IPS-18c (cell line): ENCODE results near the gene FOXG1.

Experiments
- H3K4me3 ChIP-seq: 2 replicates; pipeline ENCODE4 v1.7.0; 2013; ENCODE audit warnings: low read depth, mild to moderate bottlenecking, low read length, moderate library complexity; ENCODE audit not compliant: insufficient read depth
- H3K9me3 ChIP-seq: one replicate; pipeline ENCODE4 v1.6.1; 2013; ENCODE audit warnings: mild to moderate bottlenecking, low read length, moderate library complexity; ENCODE audit not compliant: control insufficient read depth, insufficient read depth

The FOXG1 gene

DNA sequence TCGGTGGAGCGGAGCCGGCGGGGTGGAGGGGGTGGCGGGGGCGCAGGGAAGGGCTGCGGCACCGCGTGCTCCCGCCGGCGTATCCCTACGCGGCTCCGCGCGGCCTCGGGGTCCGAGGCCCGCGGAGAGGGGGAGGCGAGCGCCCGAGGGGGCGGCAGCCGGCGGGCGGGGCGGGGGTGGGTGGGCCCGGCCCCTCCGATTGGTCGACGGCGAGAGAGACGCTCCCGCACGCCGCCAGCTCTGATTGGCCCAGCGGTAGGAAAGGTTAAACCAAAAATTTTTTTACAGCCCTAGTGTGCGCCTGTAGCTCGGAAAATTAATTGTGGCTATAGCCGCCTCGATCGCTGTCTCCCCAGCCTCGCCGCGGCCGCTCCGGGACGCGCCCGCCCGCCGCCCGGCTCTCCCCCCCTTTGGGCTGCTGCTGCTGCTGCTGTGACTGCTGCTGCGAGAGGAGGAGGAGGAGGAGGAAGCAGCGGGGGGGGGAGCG, at the start of gene FOXG1:
FOXG1 (plus strand) TSS at position 319 of the 487 bp plus-strand sequence. CDS start 493 bp downstream, outside the sequence.
- H3K9me3 ChIP-seq, result no peaks in the 10 kb centered on the region
- peak within 1 kb of the TSS; percentile 40 for H3K4me3 ChIP-seq

DNA sequence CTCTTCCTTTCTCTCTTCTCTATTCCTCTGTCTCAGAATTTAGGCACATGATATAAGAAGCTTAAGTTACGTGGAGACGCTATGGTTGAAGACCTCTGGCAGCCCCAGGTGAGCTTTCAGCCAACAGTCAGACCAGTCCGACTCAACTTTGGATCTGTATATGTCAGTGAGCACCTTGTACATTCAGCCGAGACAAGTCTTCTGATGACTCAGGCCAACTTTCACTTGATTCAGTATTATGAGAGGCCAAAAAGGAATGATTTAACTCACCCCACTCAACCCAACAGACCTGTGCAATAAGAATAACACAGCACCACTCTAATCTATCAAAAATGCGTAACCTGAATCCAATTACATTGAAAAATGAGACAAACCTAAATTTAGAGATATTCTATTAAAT, 47.5 kb upstream of the FOXG1 start:
- H3K9me3 ChIP-seq, result no peaks in the 10 kb centered on the region
- H3K4me3 ChIP-seq, result no peak overlapping the region

DNA sequence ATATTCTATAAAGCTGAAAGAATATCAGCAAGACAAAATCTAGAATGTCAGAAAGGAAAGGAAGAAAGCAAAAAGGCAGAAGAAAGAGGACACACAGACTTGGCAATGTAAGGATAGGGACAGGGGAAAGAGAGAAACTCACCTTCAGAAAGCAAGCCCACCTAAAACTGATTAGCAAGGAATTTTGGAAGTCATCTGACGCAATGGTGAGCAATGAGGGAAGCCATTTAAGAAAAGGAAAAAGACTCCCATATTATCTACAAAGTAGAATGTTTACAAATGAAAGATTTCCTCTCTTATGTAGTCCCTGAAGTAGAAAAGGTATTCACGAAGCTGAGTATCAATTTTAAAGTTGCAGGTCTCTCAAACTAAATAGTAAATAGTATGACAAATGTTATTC, 35.2 kb upstream of the FOXG1 start:
- no peak overlapping the region for H3K4me3 ChIP-seq
- no peaks in the 10 kb centered on the region for H3K9me3 ChIP-seq

DNA sequence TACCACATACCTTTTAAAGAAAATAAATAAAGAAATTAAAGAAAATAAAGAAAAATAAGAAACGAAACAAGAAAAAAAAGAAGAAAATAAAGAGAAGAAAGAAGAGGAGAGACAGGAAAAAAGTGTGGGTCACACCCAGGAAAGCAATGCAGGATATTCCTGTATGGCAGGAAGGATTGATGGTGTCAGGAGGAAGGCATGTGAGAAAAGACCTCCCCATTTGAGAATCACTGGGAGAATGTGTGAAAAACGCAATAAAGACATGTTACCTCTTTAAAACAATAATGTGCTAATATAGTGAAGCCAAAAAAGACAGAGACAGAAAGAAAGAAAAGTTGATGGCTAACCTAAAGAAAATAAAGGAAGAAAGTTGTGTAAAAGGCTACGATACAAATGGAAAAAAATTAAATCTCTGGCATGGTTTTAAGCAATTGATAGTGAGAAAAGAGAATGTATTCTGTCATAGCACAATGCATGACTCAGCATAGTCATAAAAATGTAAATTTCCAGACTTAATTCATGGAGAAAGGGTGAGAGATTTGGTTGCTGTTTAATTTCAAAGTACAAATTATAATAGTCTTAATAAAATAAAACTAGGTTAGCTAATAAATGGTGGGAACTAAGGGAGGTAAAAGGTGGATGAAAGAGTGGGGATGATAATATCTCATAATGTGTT, 24.3 kb upstream of the FOXG1 start:
- Histone ChIP-seq H3K9me3 (no peaks in the 10 kb centered on the region), H3K4me3 (no peak overlapping the region)

DNA sequence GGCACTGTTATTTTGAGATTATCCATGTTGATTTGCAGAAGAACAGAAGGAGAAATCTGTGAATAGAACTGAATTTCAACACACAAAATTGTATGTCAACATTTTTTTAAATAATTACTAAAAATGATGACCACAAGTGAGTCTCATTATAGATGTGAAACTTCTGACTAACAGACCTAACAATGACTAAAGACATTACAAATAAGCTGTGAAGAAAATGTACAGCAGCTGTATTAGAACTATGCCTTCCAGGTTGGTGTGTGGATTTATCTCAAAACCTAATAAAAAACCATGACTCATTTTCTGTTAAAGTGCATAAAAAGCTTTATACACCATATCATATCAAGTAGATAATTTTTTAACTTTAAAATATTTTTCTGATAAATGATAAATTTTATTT, 22.5 kb upstream of the FOXG1 start:
- no peak overlapping the region for H3K4me3 ChIP-seq
- H3K9me3 ChIP-seq, result no peaks in the 10 kb centered on the region

DNA sequence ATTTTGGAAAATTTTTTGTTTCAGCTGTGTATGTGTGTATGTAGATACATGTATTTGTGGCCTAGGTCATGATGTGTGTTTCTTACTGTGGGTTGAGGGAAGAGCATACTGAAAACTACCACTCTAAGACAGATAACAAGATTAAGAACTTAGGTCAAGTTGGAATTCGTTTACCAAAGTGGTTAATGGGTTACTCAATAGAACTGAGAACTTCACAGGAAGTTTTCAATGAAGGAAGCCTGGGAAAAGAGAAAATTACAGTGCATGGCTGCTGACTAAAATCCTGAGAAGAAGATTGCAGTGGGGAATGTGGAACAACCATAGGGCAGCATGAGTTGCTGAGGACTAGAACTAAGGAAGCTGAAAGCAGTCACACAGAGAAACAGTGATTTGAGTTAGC, 21.4 kb upstream of the FOXG1 start:
- Histone ChIP-seq H3K4me3 (no peak overlapping the region), H3K9me3 (no peaks in the 10 kb centered on the region)

DNA sequence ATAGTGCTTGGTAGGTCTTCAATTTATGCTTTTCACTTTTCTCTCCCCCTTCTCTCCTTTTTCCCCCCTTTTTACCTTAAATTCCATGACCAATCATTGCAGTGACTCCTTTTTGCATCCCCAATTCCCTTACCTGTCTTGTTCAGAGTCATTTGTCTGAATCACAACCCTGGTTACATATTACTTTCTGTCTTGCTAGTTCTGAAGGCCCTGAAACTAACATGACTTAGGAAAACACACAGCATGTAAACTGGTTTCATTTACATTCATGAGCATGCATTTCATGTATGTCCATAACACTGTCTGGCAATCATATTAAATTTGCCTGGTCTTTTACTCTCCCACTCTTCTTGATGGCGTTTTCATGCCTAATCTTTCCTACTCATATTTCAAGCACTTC, 20.3 kb upstream of the FOXG1 start:
- H3K9me3 ChIP-seq, result peaks cover 1% of the 10 kb centered on the region

DNA sequence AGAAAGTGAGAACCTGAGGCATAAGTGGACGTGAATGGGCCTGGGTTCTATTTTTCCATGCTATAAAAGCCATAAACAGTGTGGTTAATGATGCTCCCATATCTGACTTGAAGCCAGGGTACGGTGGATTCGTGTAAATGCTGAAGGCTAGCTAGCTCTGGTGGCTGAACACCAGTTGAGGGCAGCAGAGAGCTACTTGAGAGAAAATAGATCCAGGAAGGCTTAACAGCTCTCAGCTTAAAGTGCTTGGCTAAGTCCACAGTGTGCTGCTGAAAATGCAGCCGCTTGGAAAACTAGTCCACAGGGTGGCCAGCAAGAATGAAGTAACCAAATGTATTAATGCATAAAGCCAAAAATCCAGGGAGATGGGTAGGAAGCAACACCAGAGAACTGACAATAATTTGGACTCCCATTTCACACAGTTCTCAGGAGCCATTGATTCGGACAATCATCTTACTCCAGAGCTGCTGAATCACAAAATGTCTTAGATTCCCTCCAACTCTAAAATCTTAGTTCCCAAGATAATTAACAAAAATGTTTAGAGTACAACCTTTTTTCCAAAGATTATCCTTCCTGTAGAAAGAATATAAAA, 15.0 kb upstream of the FOXG1 start:
- no peak overlapping the region for H3K4me3 ChIP-seq
- H3K9me3 ChIP-seq, result peaks cover 3% of the 10 kb centered on the region

More for the DNA sequence above, 20.3 kb upstream of the FOXG1 start:
- H3K4me3 ChIP-seq, result no peak overlapping the region

DNA sequence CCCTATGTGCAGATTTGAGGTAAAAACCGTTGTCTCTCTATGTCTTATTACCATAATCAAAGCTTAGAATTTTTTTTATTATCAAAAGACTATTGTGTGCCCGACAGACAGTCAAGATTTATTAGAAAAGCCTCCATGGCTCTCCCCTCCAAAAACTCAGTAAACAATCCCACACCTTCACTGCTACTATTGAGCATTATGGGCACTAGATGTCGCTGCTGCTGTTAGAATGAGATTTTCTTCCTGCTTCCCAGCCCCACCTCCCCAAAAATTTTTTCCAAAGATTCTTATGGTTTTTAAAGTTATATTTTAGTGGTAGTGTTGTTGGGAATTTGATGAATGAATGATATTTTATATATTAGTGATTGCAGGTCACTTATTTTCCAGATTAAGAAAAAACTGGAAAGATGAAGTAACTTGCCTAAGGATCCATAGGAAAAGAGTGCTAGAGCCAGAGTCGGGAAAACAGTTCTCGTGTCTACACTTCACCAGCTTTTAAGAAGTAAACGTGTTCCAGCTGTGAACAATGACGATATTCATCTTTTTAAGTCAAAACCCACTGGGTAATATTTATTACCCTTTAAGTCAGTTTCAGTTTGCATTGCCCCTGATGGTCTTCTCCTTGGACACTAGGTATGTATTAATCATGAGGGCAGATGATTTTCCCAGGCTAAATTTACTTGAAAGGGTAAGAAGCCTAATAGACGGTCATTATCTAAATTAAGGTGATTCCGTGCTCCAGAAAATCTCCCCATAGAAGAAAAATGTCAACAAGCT, 12.2 kb upstream of the FOXG1 start:
- peaks cover 3% of the 10 kb centered on the region for H3K9me3 ChIP-seq
- no peak overlapping the region for H3K4me3 ChIP-seq

DNA sequence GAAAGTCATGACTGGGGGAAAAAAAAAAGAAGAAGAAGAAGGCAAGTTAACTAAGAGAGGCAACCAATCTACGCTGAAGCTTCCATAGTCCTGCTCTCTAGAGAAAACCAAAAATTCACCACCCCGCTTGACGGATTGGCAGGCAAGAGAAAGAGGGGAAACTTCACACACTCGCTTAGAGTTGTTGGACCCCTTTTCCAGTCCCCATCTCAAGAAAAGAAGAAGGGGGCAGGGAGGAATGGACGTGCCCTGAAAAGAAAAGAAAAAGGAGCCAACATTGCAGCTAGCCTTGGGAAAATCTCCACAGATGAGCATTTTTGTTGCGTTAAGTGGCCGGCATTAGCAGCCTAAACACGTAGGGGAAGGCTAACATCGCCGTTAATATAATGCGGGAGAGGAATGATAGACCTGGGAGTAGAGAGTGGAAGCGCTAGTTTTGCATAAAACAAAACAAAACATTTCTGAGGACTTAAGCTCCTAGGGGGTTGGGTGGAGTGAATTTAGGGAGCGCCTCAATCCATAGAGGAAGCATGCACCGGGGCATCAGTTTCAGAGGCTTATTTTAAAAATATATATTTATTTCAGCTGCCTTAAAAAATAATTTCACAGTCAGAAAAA, 11.3 kb upstream of the FOXG1 start:
- no peak overlapping the region; the same call in 1 of the 2 replicates for H3K4me3 ChIP-seq
- H3K9me3 ChIP-seq, result peaks cover 3% of the 10 kb centered on the region

DNA sequence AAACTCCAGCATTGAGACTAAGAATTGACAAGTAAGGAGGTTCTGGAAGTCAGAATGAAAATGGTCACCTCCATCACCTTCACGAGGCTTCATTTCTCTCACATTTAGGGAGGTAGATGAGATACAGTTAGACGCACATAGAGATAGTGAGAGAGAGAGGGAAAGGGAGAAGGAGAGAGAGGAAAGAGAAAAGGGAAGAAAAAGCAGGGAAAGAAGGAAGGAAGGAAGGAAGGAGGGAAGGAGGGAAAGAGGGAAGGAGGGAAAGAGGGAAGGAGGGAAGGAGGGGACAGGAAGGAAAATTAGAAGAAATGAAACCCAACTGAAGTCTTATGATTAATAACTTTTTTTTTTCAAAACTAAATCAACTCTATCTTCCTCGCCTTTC, 10.7 kb upstream of the FOXG1 start:
- Histone ChIP-seq H3K4me3 (no peak overlapping the region), H3K9me3 (peaks cover 3% of the 10 kb centered on the region)

DNA sequence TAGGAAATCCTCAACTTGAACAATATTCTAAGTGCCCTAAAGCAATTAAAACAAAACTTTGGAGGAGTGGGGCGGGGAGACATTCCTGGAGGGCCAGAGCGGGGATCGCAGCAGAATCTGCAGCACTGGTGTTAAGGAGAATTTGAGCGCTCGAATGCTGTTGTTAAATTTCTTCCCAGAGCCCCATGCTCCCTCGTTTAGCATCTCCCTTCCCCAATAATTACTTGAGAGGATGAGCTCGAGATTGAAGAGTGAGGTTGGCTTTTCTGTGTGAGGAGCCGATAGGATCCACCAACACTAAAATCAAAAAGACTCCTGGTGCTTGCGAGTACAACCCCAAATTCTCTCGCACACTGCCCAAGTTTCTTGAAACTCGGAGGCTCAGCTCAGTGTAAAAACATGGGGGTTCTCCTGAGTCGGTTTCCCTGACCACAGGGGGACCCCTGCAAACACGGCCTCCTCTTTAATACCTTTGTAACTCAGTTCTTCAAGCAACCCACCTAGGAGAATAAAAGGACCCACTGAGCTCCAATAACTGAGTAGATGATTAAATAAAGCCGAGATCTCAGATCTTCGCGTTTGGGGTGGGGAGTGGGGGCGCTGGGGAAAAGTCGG, 10.2 kb upstream of the FOXG1 start:
- H3K4me3 ChIP-seq, result no peak overlapping the region

DNA sequence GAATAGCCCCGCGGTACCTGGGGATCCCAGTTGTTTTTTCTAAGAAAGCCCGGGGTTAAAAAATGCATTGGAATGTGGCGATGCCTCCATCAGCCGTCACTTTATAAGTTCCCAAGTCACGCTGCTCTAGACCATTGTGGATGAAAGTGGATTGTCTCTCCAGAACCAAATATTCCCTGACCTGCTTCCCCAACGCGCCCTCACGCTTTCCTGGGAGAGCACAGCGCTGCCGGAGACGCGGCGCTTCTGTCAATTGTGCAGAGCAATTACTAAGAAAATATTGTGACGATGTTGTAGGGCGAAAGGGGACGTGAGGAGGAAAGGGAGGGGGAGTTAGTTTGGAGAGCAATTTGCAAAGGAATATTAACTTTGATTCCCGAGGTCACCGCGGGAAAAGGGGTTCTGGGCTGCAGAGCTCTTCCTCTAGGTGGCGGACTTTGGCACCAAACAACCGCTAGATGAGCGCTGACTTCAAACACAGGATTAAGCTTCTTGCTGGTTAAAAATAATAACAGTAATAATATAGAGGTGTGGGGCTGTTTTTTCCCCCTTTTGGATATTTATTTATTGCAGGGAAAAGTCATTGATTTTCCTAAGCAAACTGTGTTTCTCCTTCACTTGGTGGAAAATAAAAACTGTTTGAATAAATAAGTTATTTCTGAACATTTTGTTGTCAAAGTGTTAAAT, 9.6 kb upstream of the FOXG1 start:
- peaks cover 2% of the 10 kb centered on the region for H3K9me3 ChIP-seq
- H3K4me3 ChIP-seq, result no peak overlapping the region

More for the DNA sequence above, 10.2 kb upstream of the FOXG1 start:
- peaks cover 3% of the 10 kb centered on the region for H3K9me3 ChIP-seq

DNA sequence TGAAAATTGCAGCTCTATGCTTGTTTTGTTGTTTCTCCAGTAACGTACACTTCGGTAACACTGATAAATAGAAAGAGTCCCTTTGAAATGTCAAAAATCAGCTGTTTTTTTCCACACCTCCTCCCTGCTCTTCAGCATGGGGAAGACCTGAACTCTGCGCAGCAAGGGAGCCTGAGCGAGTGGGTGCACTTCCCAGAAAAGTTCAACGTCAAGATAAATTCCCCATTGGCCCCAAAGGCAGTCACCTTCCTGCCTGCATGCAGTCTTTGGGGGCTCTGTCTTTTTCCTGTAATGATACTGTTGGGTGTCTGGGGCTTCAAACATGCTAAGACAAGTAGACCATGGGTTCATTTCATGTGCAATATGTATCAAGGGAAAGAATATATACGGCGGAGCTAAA, 8.8 kb upstream of the FOXG1 start:
- Histone ChIP-seq H3K9me3 (peaks cover 2% of the 10 kb centered on the region), H3K4me3 (no peak overlapping the region)

DNA sequence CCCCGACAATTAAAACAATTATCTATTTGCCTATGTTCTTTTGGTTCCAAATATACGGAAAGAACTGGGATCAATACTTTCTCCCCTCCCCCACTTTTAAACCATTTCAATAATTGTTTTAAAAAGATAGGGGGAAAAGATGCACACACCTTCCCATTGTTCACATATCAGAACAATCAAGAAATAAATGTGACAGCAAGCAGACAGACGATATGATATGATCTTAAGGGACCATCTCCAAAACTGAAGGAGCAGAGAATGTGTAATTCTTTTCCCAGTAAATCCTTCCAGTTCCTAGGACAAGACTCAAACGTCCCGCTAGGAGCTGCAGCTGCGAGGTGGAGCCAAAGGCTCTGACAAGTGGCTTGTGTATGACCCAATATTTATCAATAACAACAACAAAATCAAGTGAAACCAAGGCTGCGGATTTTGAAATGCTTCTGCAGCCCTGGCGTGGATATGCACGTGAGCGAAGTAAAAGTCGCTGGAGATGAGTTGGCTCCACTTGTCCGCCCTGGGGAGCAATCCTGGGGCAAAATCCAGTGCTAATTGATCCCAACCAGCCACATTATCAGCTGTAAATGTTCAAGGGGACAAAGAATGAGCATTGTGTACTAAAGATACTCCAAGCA, 8.2 kb upstream of the FOXG1 start:
- peaks cover 2% of the 10 kb centered on the region for H3K9me3 ChIP-seq
- H3K4me3 ChIP-seq, result no peak overlapping the region

DNA sequence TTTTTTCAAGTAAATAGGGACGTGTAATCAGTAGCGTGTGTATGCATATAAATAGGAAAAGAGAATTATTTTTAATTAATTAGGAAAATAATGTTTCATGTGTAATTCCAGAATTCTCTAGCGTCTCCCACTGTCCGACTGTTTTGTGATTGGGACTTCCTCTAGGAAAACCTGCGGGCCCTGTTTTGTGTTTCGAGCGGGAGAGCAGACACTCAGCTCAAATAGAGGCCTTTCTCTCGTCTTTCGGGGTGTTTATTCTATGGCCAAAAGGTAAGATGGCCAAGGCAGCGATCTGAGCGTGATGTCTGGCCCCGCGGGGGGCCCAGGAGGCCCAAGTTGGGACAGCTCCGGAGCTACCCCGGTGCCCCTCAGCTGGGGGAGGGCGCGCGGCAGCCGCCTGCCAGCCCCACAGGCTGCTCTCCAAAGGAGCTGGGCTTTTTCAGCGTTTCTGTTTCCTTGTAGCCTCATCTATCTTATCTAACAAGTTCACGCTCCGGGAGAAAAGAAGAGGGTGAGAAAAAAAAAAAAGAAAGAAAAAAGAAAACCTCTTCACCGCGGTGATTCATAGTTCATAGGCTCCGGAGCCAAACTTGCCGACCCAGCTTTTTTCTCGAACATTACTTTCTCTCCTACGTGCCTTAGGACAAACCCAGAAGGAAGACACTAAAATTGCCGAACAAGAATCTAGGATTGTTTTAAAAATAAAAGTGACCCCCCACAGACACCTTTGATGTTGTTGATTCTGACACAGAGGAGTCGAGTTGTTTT, 7.5 kb upstream of the FOXG1 start:
- Histone ChIP-seq H3K9me3 (peaks cover 2% of the 10 kb centered on the region), H3K4me3 (peak overlapping the region; percentile 5; the same call in 1 of the 2 replicates)
